Skeletal muscle cell (primary cell): ENCODE measurements around the gene KRTAP3-3.

Experiments used
- DNase-seq: peaks from one replicate; pipeline ENCODE4 v3.0.0-alpha.2; 2010; ENCODE audit warnings: low read depth
- H3K4me3 ChIP-seq: 2 replicates; pipeline ENCODE4 v1.5.1; 2011; ENCODE audit warnings: low read depth, mild to moderate bottlenecking, control low read depth, low read length, moderate library complexity

The KRTAP3-3 gene

GRCh38 chr17:40966848-40967247 lies 27.1 kb downstream of the KRTAP3-3 start, which contains the start of gene KRT39:
Gene KRT39 (minus strand): TSS chr17:40966948. CDS start chr17:40966856, 92 bp downstream.
- H3K4me3 ChIP-seq: no peak within 1 kb of the TSS
- DNase-seq: no peak

GRCh38 chr17:40963838-40964237 lies 30.1 kb downstream of the KRTAP3-3 start:
- DNase-seq: no peak
- no peak overlapping the region for H3K4me3 ChIP-seq

- DNase-seq: no peak
- H3K4me3 ChIP-seq: no peak overlapping the region
Measured at GRCh38 chr17:40962059-40962561, 31.9 kb downstream of the KRTAP3-3 start.

- H3K4me3 ChIP-seq: no peak overlapping the region
- DNase-seq: no peak
Measured at GRCh38 chr17:40961591-40961990, 32.4 kb downstream of the KRTAP3-3 start.

GRCh38 chr17:40960144-40960543 lies 33.8 kb downstream of the KRTAP3-3 start:
- H3K4me3 ChIP-seq: no peak overlapping the region
- no peak for DNase-seq

GRCh38 chr17:40958086-40958953 lies 35.6 kb downstream of the KRTAP3-3 start:
- H3K4me3 ChIP-seq: no peak overlapping the region
- DNase-seq: no peak

GRCh38 chr17:40956401-40957254 lies 37.3 kb downstream of the KRTAP3-3 start:
- DNase-seq: peak; percentile 98
- no peak overlapping the region for H3K4me3 ChIP-seq

- H3K4me3 ChIP-seq: no peak overlapping the region
- DNase-seq: peak; percentile 96
Measured at GRCh38 chr17:40953881-40954280, 40.1 kb downstream of the KRTAP3-3 start.

- DNase-seq: peak; percentile 79
- no peak overlapping the region for H3K4me3 ChIP-seq
Measured at GRCh38 chr17:40952661-40953060, 41.3 kb downstream of the KRTAP3-3 start.

GRCh38 chr17:40952154-40952553 lies 41.8 kb downstream of the KRTAP3-3 start:
- DNase-seq: no peak
- H3K4me3 ChIP-seq: no peak overlapping the region

- H3K4me3 ChIP-seq: no peak overlapping the region
Measured at GRCh38 chr17:40951011-40951622, 42.8 kb downstream of the KRTAP3-3 start.

GRCh38 chr17:40950176-40950575 lies 43.8 kb downstream of the KRTAP3-3 start:
- no peak overlapping the region for H3K4me3 ChIP-seq

More at GRCh38 chr17:40951011-40951622, 42.8 kb downstream of the KRTAP3-3 start:
- DNase-seq: no peak

GRCh38 chr17:40949418-40949817 lies 44.5 kb downstream of the KRTAP3-3 start:
- DNase-seq: no peak
- no peak overlapping the region for H3K4me3 ChIP-seq

More at GRCh38 chr17:40950176-40950575, 43.8 kb downstream of the KRTAP3-3 start:
- DNase-seq: no peak

- no peak for DNase-seq
- no peak overlapping the region for H3K4me3 ChIP-seq
Measured at GRCh38 chr17:40947929-40948328, 46.0 kb downstream of the KRTAP3-3 start.

- no peak overlapping the region for H3K4me3 ChIP-seq
- DNase-seq: no peak
Measured at GRCh38 chr17:40945414-40945813, 48.5 kb downstream of the KRTAP3-3 start.

GRCh38 chr17:40944531-40944930 lies 49.4 kb downstream of the KRTAP3-3 start:
- no peak for DNase-seq
- H3K4me3 ChIP-seq: no peak overlapping the region
